ENCODE results near the gene CACNA1I.

The CACNA1I gene

GRCh38 chr22:39574779-39575551 lies 4.4 kb downstream of the CACNA1I start (continued):
- TF ChIP-seq ZNF521 (tag by site-specific recombination; IDR thresholded peaks at IDR 0.05) (no peak), ZBTB20 (tag by site-specific recombination; IDR thresholded peaks at IDR 0.05) (no peak), ZSCAN23 (tag by site-specific recombination; IDR thresholded peaks at IDR 0.05) (no peak), PRDM4 (tag by site-specific recombination; IDR thresholded peaks at IDR 0.05) (no peak), IKZF3 (tag by site-specific recombination; IDR thresholded peaks at IDR 0.05) (no peak), ZNF596 (tag by site-specific recombination; IDR thresholded peaks at IDR 0.05) (no peak), ZFHX2 (tag by site-specific recombination; conservative IDR thresholded peaks at IDR 0.05) (no peak), ZSCAN16 (tag by site-specific recombination; IDR thresholded peaks at IDR 0.05) (no peak), ZNF138 (tag by site-specific recombination; IDR thresholded peaks at IDR 0.05; ENCODE audit: borderline replicate concordance) (no peak), ZNF302 (tag by site-specific recombination; IDR thresholded peaks at IDR 0.05; ENCODE audit: low read depth) (no peak), ZNF692 (tag by site-specific recombination; IDR thresholded peaks at IDR 0.05) (peak; percentile 19; the same call in 1 of the 2 replicates), ZNF398 (tag by site-specific recombination; IDR thresholded peaks at IDR 0.05) (peak; percentile 35; the same call in 1 of the 2 replicates), GLIS2 (tag by site-specific recombination; IDR thresholded peaks at IDR 0.05) (peak; percentile 76), YY2 (tag by site-specific recombination; IDR thresholded peaks at IDR 0.05) (no peak), EGR2 (tag by site-specific recombination; IDR thresholded peaks at IDR 0.05; ENCODE audit: low read depth) (no peak), ZNF335 (tag by site-specific recombination; conservative IDR thresholded peaks at IDR 0.05) (no peak), INSM2 (tag by site-specific recombination; IDR thresholded peaks at IDR 0.05) (no peak), TSHZ1 (tag by site-specific recombination; IDR thresholded peaks at IDR 0.05; ENCODE audit: borderline replicate concordance) (no peak), PBX3 (CRISPR knock-in tag; IDR thresholded peaks at IDR 0.05) (no peak), ZNF311 (tag by site-specific recombination; IDR thresholded peaks at IDR 0.05; ENCODE audit: borderline replicate concordance) (no peak), RBAK (tag by site-specific recombination; IDR thresholded peaks at IDR 0.05) (no peak), ZNF184 (tag by site-specific recombination; IDR thresholded peaks at IDR 0.05) (no peak), ZNF549 (tag by site-specific recombination; IDR thresholded peaks at IDR 0.05) (no peak), MZF1 (tag by site-specific recombination; IDR thresholded peaks at IDR 0.05; ENCODE audit: borderline replicate concordance) (no peak), HIC1 (tag by site-specific recombination; IDR thresholded peaks at IDR 0.05) (0 out of 2 replicates have a peak, but pooled peaks have one; percentile 23)

Measured in HEK293 (cell line).